DMS114 treated with DMSO at 0.1 percent for 48 hours (cell line): ENCODE results near the gene CALML4.
"Not testable (repeated sequence)": the region's sequence is repeated elsewhere in the genome, so short reads cannot be mapped to it uniquely, and the experiment has no call there.

Experiments used
- DNase-seq: peaks from one replicate; lab custom pipeline; 2025; ENCODE audit not compliant: unreplicated experiment; lab: John Stamatoyannopoulos, UW

Gene CALML4

DNA sequence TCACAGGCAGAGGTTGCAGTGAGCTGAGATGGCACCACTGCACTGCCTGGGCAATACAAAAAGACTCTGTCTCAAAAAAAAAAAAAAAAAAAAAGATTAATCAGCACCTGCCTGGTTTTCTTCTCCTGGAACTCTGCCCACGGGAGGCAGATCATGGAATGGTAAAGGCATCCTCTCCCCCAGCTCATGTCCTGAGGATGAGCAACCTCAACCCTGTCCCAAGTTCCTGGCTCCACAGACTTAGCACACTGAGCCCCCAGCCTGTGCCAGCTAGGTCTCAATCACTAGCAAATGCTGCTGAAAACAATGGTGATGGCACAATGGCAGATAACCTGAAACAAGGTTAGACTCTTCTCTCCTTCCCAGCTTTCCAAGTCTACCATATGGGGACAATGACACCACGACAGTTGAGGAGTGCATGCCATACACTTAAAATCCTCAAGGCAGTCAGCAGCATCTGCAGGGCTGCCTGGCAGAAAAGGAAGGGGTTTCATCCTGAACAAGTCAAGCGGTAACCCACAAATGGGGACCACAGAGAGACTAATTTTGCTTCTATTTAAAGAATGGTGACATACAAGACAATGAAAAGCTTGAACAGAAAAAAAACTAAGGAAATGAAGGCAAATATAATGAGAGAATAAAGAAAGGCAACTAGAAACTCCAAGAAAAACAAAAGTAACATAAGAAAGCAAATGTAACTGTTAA is 19.6 kb upstream of the CALML4 start:
- no peak for DNase-seq

DNA sequence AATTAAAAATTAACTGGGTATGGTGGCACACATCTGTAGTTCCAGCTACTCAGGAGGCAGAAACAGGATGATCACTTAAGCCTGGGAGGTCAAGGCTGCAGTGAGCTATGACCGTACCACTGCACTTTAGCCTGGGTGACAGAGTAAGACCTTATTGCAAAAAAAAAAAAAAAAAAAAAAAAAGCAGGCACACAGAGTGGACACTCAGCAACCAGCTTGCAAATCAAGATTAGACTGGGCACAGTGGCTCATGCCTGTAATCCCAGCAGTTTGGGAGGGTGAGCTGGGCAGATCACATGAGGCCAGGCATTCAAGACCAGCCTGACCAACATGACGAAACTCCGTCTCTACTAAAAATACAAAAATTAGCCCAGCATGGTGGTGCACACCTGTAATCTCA is 19.0 kb upstream of the CALML4 start:
- no peak for DNase-seq

DNA sequence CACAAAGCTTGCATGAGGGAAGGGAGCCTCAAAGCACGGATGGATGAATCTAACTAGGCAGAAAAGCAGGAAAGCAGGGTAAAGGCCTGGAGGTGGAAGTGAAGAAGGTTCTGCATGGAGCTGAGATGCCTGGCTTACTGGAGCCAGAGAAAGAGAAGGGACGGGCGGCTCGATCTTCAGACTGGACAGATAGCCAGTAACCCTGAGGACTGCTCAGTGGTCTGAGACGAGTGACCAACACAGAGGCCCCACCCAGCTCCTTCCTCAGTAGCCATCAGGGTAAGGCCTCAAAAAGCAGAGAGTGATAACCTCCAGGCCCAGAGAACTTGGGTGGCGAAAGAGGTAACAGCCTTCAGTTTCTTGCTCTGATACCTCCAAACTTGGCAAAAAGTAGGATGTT is 18.0 kb upstream of the CALML4 start:
- DNase-seq, result no peak

DNA sequence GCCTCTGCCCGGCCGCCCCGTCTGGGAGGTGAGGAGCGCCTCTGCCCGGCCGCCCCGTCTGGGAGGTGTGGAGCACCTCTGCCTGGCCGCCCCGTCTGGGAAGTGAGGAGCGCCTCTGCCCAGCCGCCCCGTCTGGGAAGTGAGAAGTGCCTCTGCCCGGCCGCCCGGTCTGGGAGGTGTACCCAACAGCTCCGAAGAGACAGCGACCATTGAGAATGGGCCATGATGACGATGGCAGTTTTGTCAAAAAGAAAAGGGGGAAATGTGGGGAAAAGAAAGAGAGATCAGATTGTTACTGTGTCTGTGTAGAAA is 17.3 kb upstream of the CALML4 start:
- DNase-seq, result not testable (repeated sequence)

DNA sequence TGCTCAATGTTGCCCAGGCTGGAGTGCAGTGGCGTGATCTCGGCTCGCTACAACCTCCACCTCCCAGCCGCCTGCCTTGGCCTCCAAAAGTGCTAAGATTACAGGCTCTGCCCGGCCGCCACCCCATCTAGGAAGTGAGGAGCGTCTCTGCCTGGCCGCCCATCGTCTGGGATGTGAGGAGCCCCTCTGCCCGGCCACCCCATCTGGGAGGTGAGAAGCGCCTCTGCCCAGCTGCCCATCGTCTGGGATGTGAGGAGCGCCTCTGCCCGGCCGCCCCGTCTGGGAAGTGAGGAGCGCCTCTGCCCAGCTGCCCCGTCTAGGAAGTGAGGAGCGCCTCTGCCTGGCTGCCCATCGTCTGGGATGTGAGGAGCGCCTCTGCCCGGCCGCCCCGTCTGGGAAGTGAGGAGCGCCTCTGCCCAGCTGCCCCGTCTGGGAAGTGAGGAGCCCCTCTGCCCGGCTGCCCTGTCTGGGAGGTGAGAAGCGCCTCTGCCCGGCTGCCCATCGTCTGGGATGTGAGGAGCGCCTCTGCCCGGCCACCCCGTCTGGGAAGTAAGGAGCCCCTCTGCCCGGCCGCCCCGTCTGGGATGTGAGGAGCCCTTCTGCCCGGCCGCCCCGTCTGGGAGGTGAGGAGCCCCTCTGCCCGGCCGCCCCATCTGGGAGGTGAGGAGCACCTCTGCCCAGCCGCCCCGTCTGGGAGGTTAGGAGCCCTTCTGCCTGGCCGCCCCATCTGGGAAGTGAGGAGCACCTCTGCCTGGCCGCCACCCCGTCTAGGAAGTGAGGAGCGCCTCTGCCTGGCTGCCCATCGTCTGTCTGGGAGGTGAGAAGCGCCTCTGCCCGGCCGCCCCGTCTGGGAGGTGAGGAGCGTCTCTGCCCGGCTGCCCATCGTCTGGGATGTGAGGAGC is 16.6 kb upstream of the CALML4 start:
- DNase-seq, result not testable (repeated sequence)

DNA sequence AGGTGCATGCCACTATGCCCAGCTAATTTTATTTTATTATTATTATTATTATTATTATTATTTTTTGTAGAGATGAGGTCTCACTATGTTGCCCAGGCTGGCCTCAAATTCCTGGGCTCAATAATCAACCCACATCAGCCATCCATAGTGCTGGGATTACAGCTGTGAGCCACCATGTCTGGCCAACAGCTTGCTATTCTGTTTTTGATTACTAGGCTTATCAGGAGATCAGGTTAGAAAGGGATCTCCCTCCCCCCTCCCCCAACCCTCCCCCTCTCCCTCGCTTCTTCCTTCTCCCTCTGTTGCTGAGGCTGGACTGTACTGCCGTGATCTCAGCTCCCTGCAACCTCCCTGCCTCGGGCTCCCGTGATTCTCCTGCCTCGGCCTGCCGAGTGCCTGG is 15.8 kb upstream of the CALML4 start:
- no peak for DNase-seq

DNA sequence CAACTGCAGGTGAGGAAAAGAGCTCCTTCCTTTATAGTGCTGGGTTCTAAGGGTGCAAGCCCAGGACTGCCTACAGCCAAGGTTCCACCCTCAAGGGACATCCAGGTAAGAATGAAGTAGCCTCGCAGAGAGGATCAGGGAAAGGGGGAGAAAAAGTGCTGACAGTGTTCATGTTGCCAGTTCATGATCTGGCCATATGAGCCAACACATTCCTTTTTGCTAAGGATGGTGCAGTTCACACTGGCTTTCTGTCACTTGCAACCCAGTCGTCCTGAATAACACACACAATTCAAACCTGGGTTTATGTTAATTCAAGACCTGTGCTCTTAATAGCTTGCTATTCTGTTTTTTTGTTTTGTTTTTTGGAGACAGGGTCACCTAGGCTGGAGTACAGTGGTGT is 15.4 kb upstream of the CALML4 start:
- DNase-seq, result no peak

DNA sequence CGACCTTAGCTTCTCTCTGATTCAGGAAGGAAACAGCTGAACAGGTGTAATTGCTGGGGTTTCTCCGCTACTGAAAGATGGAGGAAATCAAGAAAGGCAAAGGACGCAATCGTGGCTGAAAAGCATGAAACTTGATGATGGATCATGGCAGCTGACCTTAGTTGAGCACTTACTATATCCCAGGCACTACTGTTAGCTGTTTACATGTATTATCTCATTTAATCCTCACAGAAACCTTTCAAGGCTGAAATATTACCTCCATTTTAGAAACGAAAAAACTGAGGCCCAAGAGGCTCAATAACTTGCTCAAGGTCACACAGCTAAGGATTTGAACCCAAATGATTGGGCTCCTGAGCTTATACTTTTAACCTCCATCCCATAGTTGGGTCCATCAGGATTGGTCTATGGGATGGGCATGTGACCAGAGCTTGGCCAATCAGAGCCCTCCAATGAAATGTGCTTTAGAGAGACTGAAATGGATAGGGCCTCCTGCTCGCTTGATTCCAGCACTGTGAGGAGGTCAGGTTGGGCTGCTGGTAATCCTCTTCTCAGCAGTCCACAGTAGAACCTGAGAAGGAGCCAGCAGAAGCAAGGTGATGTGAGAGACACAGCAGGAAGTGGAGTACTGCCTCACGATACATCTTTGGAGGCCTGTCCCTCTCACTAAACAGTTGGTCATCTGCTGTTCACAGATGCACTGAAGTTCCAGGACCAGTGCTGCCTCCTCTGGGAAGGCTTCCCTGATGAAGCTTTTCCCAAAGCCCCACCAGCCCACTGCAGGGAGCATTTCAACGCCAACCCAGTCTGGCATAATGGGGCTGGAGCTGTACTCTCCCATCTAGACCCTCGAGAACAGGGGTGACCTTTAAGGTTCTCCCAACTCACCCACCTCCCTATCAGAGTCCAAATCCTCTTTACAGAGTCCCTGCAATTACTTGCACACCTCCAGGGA is 14.0 kb upstream of the CALML4 start:
- no peak for DNase-seq

DNA sequence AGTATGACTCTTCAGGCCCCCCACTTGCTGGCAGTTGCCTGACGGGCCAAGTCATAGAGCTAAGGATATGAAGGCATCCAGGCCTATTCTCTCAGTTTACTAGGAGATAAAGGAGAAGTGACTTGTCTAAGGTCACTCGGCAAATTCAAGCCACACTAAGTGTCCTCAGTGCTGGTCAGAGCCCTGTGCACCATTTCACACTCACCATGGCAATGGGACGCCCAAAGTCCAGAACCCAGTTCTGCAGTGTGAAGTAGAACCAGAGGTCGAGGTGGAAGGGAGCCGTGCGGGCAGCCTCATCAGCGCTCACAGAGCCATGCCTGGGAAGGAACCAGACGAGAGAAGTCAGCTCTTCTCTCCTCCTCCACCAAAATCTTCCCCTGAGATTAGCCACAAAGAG is 13.2 kb upstream of the CALML4 start:
- no peak for DNase-seq

DNA sequence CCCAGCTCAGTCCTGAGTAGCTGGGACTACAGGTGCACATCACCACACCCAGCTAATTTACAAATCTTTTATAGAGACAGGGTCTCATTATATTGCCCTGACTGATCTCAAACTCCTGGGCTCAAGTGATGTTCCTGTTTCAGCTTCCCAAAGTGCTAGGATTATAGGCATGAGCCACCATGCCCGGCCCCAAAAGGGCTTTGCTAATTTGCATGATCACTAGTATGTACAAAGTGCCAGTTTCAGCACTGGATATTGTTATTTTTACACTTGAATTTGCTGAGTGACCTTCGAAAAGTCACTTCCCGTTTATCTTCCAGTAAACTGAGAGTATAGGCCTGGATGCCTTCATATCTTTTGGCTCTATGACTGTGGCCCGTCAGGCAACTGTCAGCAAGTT is 12.2 kb upstream of the CALML4 start:
- no peak for DNase-seq

DNA sequence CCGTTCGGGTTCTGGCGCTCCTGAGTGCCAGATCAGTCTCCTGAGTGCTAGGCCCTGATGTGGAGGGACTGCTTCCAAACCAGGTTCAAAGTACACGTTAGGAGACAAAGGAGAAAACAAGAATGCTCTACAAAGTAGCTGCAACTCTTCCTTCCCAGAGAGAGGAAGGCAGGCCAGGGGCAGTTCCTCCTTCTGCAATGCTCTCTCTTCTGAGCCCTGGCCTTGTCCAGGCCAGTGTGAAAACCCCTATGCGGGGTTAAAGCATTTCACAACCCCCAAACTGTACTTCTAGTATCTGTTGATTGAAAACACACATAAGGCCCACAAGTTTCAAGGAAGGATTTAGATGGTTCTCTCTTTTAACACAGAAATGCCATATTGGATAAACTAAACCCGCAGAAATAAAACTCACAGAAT is 9.7 kb upstream of the CALML4 start:
- DNase-seq, result no peak

DNA sequence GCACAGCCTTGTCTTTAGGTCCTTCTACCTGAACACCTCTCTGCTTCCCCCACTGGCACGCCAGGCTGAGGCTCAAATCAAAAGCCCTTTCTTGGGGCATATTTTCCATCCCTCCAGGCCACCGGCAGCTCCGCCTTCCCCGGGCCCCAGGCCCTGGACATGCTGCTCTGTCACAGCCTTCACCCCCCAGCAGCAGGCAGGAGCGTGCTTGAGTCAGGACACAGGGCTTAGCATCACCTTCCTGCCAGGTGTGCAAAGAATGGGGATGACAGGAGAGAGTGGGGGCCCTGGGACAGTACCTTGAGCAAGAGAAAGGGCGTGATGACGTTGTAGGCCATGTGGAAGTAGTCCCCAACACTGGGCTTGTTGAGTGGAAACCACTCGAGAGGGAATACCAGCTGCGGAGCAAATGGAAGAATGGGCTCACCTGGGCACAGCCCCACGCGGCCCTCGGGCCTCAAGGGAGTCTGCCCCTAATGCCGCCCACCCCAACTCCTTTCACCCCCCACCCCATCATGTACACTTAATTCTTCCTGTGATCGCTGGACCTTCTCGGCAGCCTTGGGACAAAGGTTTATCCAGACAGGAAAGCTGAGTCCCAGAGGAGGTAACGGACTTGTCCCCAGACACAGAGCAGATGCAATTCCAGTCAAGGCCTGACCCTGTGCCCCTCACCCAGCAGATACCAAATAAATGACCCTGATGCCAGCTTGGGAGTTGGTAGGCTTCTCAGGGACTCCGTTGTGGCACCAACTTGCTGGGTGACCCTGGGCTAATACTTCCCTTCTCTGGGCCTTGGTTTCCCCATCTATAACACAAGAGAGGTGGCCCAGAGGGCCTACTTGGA is 9.1 kb upstream of the CALML4 start:
- no peak for DNase-seq

DNA sequence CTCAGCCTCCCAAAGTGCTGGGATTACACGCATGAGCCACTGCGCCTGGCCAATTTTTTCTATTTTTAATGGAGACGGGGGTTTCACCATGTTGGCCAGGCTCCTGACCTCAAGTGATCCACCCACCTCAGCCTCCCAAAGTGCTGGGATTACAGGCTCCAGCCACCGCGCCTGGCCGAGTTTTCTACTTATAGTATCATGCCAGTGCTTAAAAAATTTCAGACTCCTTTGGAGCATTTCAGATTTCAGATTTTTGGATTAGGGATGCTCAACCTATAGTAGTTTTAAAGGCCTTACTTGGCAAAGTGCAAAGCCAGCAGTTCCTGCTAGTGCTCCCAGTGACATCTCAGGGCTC is 8.3 kb upstream of the CALML4 start:
- DNase-seq, result not testable (repeated sequence)

DNA sequence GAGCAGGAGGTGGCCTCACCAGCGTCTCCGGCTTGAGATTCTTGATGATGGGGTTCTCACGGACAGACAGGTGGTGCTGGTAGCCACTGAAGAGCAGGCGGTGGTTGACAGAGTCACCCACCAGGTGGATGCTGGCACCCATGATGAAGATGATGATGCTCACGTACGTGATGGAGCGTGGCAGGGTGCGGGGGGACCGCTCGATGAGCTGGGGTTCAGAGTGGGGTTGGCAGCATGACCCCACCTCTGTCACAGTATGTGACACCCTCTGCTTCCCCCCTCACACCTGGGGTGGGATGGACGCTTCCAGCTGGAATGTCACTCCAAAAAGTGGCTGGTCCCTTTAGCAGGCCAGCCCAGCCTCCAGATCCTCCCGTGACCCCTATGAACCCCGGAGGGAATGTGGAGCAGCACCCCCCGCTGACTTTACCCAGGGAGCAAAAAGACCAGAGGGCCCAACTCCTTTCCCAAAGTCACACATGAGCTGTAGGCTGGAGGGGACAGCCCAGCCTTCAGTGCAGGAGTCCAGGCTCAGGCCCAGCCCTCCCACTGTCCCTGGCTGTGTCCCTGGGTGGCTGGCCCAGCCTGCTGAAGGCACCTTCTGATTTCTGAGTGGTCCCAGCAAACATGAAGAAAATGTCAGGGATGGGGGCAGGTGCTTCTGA is 6.7 kb upstream of the CALML4 start:
- no peak for DNase-seq

DNA sequence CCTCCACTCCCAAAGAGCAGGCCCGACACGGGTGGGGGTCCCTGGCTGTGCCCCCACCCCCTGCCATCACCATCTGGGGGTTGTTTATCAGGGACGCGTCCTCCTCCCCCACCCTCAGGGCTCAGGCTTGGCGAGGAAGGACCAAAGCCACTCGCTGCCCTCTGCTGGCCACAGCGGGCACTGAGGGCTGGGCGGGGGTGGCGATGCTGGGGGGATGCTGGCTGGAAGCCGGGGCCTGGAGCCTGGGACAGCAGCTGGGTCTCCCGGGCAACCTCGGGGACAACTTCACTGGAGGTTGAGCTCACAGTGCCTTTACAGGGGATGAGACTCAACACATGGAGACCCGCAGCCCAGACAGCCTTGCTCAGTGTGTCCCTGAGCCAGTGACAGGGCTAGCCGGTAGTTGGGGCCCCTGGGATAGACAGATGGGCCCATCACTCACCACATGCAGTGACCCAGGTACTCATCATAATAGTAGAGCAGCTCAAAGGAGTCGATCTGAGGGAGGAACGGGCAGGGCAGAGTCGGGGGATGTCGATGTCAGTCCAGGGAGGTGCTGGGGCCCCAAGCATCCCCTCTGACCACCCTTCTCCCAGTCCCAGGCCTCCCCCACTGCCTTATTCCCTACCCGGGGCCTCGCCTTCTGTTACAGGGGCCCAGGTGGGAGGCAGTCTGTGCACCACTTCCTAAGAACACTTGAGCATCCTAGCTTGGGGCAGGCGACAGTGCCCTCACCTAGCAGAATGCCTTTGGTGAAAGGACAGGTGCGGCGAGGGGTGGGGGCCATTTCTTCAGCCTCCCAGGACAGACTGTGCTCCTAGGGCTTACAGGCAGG is 5.9 kb upstream of the CALML4 start:
- no peak for DNase-seq

DNA sequence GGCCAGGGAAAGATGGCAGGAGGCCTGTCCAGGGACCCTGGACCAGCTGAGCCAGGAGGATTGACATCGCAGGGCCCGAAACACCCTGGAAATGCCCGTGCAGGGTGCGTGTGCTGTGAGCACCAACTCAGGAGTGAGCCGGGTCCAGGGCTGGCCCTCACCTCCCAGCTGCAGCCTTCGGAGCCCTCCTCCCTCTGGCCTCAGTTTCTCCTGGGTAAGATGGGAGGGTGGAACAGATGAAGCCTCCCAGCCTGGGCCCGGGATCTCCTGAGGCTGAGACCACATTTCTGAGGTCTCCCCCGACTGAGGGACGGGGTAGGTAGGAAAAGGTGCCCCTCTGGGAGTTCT is 5.3 kb upstream of the CALML4 start:
- DNase-seq, result no peak

DNA sequence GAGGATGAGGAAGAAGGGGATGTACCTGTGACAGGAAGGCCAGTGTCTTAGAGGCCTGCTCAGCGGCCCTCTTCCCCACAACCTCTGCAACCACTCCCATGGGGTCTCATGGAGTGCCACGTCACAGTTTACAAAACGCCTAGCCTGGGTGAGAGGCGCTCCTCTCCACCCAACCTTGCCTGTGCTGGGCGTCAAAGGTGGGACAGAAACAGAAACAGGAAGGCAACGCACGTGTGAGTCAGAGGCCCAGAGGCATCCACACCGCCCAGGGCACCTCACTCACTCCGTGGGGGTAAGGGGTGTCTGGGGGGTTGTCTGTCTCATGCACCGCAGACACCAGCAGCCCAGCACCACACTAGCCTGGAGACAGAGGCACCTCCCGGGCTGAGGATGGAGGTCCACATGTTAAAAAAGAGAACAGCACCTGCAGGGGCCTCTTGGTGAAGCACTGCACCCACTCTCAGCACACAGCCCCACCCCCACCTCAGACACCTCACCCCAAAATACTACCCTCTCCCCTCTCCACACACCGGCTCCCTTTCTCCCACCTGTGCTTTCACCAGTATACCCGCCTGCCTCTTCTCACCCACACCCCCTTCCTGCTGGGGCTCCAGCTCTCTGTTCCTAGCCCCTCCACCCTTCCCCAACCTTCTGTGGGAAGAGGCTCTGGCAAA is 4.7 kb upstream of the CALML4 start:
- no peak for DNase-seq

DNA sequence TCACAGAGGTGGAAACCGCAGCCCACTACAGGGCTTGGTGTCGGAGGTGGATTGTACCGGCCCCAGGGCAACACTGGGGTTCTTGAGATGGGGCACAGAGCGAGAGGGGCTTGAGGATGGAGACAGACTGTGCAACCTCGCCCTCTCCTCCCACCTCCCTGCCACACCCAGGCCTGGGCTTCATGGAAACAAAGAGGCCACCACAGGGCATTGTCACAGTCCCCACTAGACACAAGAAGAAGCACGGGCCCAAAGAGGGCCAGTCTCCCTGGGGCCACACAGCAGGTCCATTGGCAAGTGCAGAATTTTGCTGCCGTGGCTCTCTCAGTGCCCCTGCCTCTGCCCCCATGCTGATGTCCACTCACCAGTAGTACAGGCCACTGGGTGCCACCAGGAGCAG is 4.1 kb upstream of the CALML4 start:
- DNase-seq, result no peak
